HCT116 (cell line): ENCODE measurements around the gene AGER.

Experiments
- CTCF ChIP-seq, 3 experiments: fragments of 200-600 bp in 1 of 3; sonication (generic) in 1 of 3; IDR thresholded peaks in 2 of 3; conservative IDR thresholded peaks in 1 of 3; 2 replicates each; pipeline ENCODE4 v1.5.1; 2012 to 2017; ENCODE audit warnings: low read depth in 2 of 3, low read length in 2 of 3, antibody characterized with exemption in 1 of 3, borderline replicate concordance in 1 of 3, control low read depth in 1 of 3, mild to moderate bottlenecking in 1 of 3, mixed read lengths in 1 of 3, mixed run types in 1 of 3, moderate library complexity in 1 of 3; ENCODE audit not compliant: insufficient read depth in 1 of 3
- POLR2A ChIP-seq: IDR thresholded peaks from 2 replicates; pipeline ENCODE4 v1.7.0; 2011; ENCODE audit warnings: borderline replicate concordance; ENCODE audit not compliant: insufficient read depth, insufficient read length; ENCODE audit errors: extremely low read depth

GRCh38 chr6:32216285-32216684 is 32.2 kb upstream of the AGER start:
- TF ChIP-seq POLR2A: no peak
- TF ChIP-seq CTCF (IDR thresholded peaks at IDR 0.05 in 2 of 3, conservative IDR thresholded peaks at IDR 0.05 in 1 of 3; ENCODE audit: borderline replicate concordance in 1 of 3, insufficient read depth in 1 of 3, low read depth in 2 of 3, low read length in 2 of 3): no peak
